ENCODE measurements around the gene CACNA2D4. TPM values are rescaled to one million over a fixed set of nuclear protein-coding genes. Genes with fewer than 3 reads are reported as not detected.

The CACNA2D4 gene
- total and polyA plus RNA-seq, 2 donors (not counting 3 experiments of a cell fraction or from before 2014, with no cell fraction given), result 0.58 to 0.73 TPM

DNA sequence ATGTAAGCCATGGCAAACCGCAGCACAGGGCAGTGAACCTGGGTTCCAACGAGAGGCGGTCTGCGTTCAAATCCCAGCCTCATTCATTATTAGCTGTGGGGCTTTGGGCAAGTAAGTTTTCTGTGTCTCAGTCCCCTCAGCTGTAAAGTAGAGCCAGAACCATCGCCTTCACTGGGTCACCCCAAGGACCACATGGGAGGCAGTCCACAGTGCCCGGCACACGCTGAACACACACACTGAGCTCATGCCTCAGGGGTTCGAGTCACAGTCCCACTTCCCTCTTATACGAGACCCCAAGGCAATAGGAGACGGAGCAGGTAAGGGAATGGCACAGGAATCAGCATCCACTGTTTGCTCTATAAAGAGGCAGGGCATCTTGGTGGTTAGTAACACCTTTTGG is 79.0 kb downstream of the CACNA2D4 start:
- BruUV-seq (replicated peaks), result no TSS peak
- FAIRE-seq (no peak), DNase-seq (ENCODE audit: low read depth, low spot score) (no peak)
- Histone ChIP-seq H3K4me2 (ENCODE audit: insufficient read depth, low read length) (no peak overlapping the region), H3K79me2 (ENCODE audit: control insufficient read depth, insufficient read depth, low read length) (no peaks in the 10 kb centered on the region), H3K27ac (ENCODE audit: insufficient read depth, low read depth, low read length) (no peak overlapping the region), H4K20me1 (replicated peaks; ENCODE audit: control insufficient read depth, extremely low read depth, insufficient read depth, low read length) (no peaks in the 10 kb centered on the region), H2AFZ (ENCODE audit: low read depth, low read length) (no peak overlapping the region), H3K9ac (replicated peaks; ENCODE audit: extremely low read depth, insufficient read depth, low read length) (no peak overlapping the region), H3K9me1 (replicated peaks; ENCODE audit: control insufficient read depth, extremely low read depth, insufficient read depth, low read length) (no peaks in the 10 kb centered on the region), H3K27me3 (ENCODE audit: control insufficient read depth in 2 of 2, insufficient read depth in 2 of 2, low read length in 2 of 2) (no peaks in the 10 kb centered on the region), H3K36me3 (ENCODE audit: control insufficient read depth in 2 of 2, extremely low read depth in 1 of 2, insufficient read depth in 2 of 2, low read length in 2 of 2) (no peaks in the 10 kb centered on the region), H3K4me1 (ENCODE audit: control insufficient read depth, extremely low read depth, insufficient read depth, low read length) (no peaks in the 10 kb centered on the region), H3K9me3 (replicated peaks; ENCODE audit: control insufficient read depth, insufficient read depth, low read length) (no peaks in the 10 kb centered on the region), H3K4me3 (replicated peaks in 1 of 3; ENCODE audit: insufficient read depth in 1 of 3, low read depth in 1 of 3, low read length in 3 of 3) (no peak overlapping the region)
- intact Hi-C loops (cut with micrococcal nuclease) (no loop called here), dilution Hi-C loops (cut with MboI; ENCODE audit: extremely low pct_ligation_motif_present, low sequenced_read_pairs) (no loop called here)
- TF ChIP-seq POLR2A (IDR thresholded peaks at IDR 0.05; ENCODE audit: low read depth, low read length) (no peak), GATA2 (IDR thresholded peaks at IDR 0.05; ENCODE audit: insufficient read depth, insufficient read length, low read depth, low read length) (no peak), FOS (IDR thresholded peaks at IDR 0.05; ENCODE audit: borderline replicate concordance, insufficient read depth, low read length) (no peak), CTCF (IDR thresholded peaks at IDR 0.05; ENCODE audit: extremely low read depth in 1 of 2, insufficient read depth in 1 of 2, low read depth in 1 of 2, low read length in 2 of 2) (no peak), POLR2AphosphoS5 (IDR thresholded peaks at IDR 0.05; ENCODE audit: insufficient read depth, low read depth, low read length) (no peak)
- ChIA-PET CTCF (interaction anchor here (1.2 kb wide), 1 partner anchor 101 kb away, joined by 6 read pairs; no protein-coding TSS in a partner anchor), POLR2A (no interaction called here)

DNA sequence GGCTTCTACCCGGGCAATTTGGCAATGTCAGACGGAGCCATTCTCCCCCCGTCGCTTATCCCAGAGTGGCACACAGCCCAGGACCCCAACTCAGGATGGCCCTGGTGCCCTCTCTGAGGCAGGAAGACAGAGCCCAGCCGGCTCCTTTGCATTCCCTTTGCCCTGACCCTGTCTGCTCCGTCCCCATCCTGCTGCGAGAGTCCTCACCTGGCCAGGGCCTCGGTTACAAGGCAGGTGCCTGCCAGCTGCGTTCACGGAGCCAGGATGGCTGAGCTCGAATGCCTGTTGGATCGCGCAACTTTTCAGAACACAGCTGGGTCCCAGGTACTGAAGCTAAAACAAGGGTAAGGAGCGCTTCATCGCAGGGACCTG is 79.5 kb downstream of the CACNA2D4 start:
- H3K27me3 ChIP-seq (ENCODE audit: control insufficient read depth in 2 of 2, insufficient read depth in 2 of 2, low read length in 2 of 2), result no peaks in the 10 kb centered on the region
- no peaks in the 10 kb centered on the region for H3K36me3 ChIP-seq (ENCODE audit: control insufficient read depth in 2 of 2, extremely low read depth in 1 of 2, insufficient read depth in 2 of 2, low read length in 2 of 2)
- no peak for TF ChIP-seq FOS (IDR thresholded peaks at IDR 0.05; ENCODE audit: borderline replicate concordance, insufficient read depth, low read length)
- no peak for TF ChIP-seq POLR2AphosphoS5 (IDR thresholded peaks at IDR 0.05; ENCODE audit: insufficient read depth, low read depth, low read length)
- no peak for TF ChIP-seq JUN (IDR thresholded peaks at IDR 0.05; ENCODE audit: borderline replicate concordance, insufficient read depth, insufficient read length, low read depth)
- TF ChIP-seq POLR2A (IDR thresholded peaks at IDR 0.05; ENCODE audit: low read depth, low read length), result no peak
- TF ChIP-seq GATA2 (IDR thresholded peaks at IDR 0.05; ENCODE audit: insufficient read depth, insufficient read length, low read depth, low read length), result no peak
- TF ChIP-seq CTCF (IDR thresholded peaks at IDR 0.05; ENCODE audit: extremely low read depth in 1 of 2, insufficient read depth in 1 of 2, low read depth in 1 of 2, low read length in 2 of 2), result no peak
- no peak for TF ChIP-seq EZH2 (IDR thresholded peaks at IDR 0.05; ENCODE audit: borderline replicate concordance, low read depth, low read length, severe bottlenecking)
- no peak for TF ChIP-seq MYC (IDR thresholded peaks at IDR 0.05; ENCODE audit: low read depth, low read length)
- TF ChIP-seq, protein P1, sequence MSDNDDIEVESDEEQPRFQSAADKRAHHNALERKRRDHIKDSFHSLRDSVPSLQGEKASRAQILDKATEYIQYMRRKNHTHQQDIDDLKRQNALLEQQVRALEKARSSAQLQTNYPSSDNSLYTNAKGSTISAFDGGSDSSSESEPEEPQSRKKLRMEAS (IDR thresholded peaks at IDR 0.05; ENCODE audit: insufficient read depth, insufficient read length), result no peak
- no peaks in the 10 kb centered on the region for H3K79me2 ChIP-seq (ENCODE audit: control insufficient read depth, insufficient read depth, low read length)
- POLR2A ChIA-PET, result no interaction called here
- DNase-seq (ENCODE audit: low read depth, low spot score), result no peak
- H2AFZ ChIP-seq (ENCODE audit: low read depth, low read length), result no peak overlapping the region
- no peaks in the 10 kb centered on the region for H3K9me1 ChIP-seq (replicated peaks; ENCODE audit: control insufficient read depth, extremely low read depth, insufficient read depth, low read length)
- no peak overlapping the region for H3K4me3 ChIP-seq (replicated peaks in 1 of 3; ENCODE audit: insufficient read depth in 1 of 3, low read depth in 1 of 3, low read length in 3 of 3)
- dilution Hi-C loops (cut with MboI; ENCODE audit: extremely low pct_ligation_motif_present, low sequenced_read_pairs), result no loop called here
- FAIRE-seq, result no peak
- BruUV-seq (replicated peaks), result no TSS peak
- H4K20me1 ChIP-seq (replicated peaks; ENCODE audit: control insufficient read depth, extremely low read depth, insufficient read depth, low read length), result no peaks in the 10 kb centered on the region
- H3K4me2 ChIP-seq (ENCODE audit: insufficient read depth, low read length), result no peak overlapping the region
- intact Hi-C loops (cut with micrococcal nuclease), result no loop called here
- H3K27ac ChIP-seq (ENCODE audit: insufficient read depth, low read depth, low read length), result no peak overlapping the region
- CTCF ChIA-PET, result no interaction called here
- H3K9me3 ChIP-seq (replicated peaks; ENCODE audit: control insufficient read depth, insufficient read depth, low read length), result no peaks in the 10 kb centered on the region
- H3K9ac ChIP-seq (replicated peaks; ENCODE audit: extremely low read depth, insufficient read depth, low read length), result no peak overlapping the region
- no peaks in the 10 kb centered on the region for H3K4me1 ChIP-seq (ENCODE audit: control insufficient read depth, extremely low read depth, insufficient read depth, low read length)

Data from endothelial cell of umbilical vein (primary cell).